IMR-90 (cell line): ENCODE measurements around the gene ZNF284. TPM values are rescaled to one million over a fixed set of nuclear protein-coding genes. Genes with fewer than 3 reads are reported as not detected.

ENCODE experiments used
- ATAC-seq: fragments of 200-7000 bp; cut with Tn5 transposase; 2 replicates; pipeline ENCODE4 v1.9.1; 2020; ENCODE audit warnings: low read depth, mild to moderate bottlenecking, moderate library complexity
- BruUV-seq: library from RNA; stranded (reverse); fragments of 400-500 nt; replicated peaks from 2 replicates; lab custom pipeline; 2021; lab: Mats Ljungman, UMichigan
- CTCF ChIA-PET: fragments of 300-600 bp; formaldehyde crosslinking; extraction: SDS; loops from one replicate; lab custom pipeline; 2021; ENCODE audit warnings: antibody characterized with exemption; lab: Yijun Ruan, JAX
- POLR2A ChIA-PET: fragments of 300-600 bp; sonication (Branson Sonifier 250); formaldehyde crosslinking; loops from one replicate; lab custom pipeline; 2022; ENCODE audit warnings: antibody characterized with exemption; ENCODE audit not compliant: unreplicated experiment; lab: Charles Lee
- DNase-seq: peaks from one replicate; pipeline ENCODE4 v3.0.0; 2013
- H2AFZ ChIP-seq: replicated peaks from 2 replicates; pipeline ENCODE3; 2013; ENCODE audit warnings: low read length, mild to moderate bottlenecking; ENCODE audit not compliant: poor library complexity
- H2AK5ac ChIP-seq: 2 replicates; pipeline ENCODE4 v1.6.1; 2013; ENCODE audit warnings: low read depth, low read length, inconsistent platforms
- H2AK9ac ChIP-seq: replicated peaks from 2 replicates; pipeline ENCODE3; 2013; ENCODE audit warnings: mild to moderate bottlenecking, low read depth, low read length, moderate library complexity; ENCODE audit not compliant: poor library complexity
- H2BK120ac ChIP-seq: 2 replicates; pipeline ENCODE4 v1.6.1; 2013; ENCODE audit warnings: low read depth, low read length, inconsistent platforms
- H2BK15ac ChIP-seq: 3 replicates; pipeline ENCODE4 v1.6.1; 2013; ENCODE audit warnings: low read depth, low read length, inconsistent platforms
- H2BK20ac ChIP-seq: 2 replicates; pipeline ENCODE4 v1.6.1; 2013; ENCODE audit warnings: low read depth, mild to moderate bottlenecking, inconsistent platforms, low read length, moderate library complexity
- H2BK5ac ChIP-seq: 2 replicates; pipeline ENCODE4 v1.6.1; 2013; ENCODE audit warnings: mild to moderate bottlenecking, low read depth, low read length, inconsistent platforms; ENCODE audit not compliant: poor library complexity, severe bottlenecking
- H3K14ac ChIP-seq: replicated peaks from 2 replicates; pipeline ENCODE4 v1.6.1; 2013; ENCODE audit warnings: low read depth, low read length, inconsistent platforms
- H3K18ac ChIP-seq: 2 replicates; pipeline ENCODE4 v1.6.1; 2013; ENCODE audit warnings: low read depth, low read length, control low read depth
- H3K23ac ChIP-seq: 2 replicates; pipeline ENCODE4 v1.6.1; 2013; ENCODE audit warnings: low read depth, low read length, inconsistent platforms
- H3K27ac ChIP-seq: 2 replicates; pipeline ENCODE4 v1.5.1; 2013; ENCODE audit warnings: mild to moderate bottlenecking, control low read depth, low read length; ENCODE audit not compliant: insufficient read depth
- H3K27me3 ChIP-seq: 2 replicates; pipeline ENCODE4 v1.6.1; 2013; ENCODE audit warnings: low read length; ENCODE audit not compliant: control insufficient read depth, insufficient read depth
- H3K36me3 ChIP-seq: 2 replicates; pipeline ENCODE4 v1.6.1; 2013; ENCODE audit warnings: low read length, mixed read lengths; ENCODE audit not compliant: control insufficient read depth, insufficient read depth
- H3K4ac ChIP-seq: 2 replicates; pipeline ENCODE4 v1.6.1; 2013; ENCODE audit warnings: low read depth, low read length, inconsistent platforms
- H3K4me1 ChIP-seq: 2 replicates; pipeline ENCODE4 v1.6.1; 2013; ENCODE audit warnings: low read length, mixed read lengths; ENCODE audit not compliant: control insufficient read depth, insufficient read depth
- H3K4me2 ChIP-seq: 2 replicates; pipeline ENCODE4 v1.6.1; 2013; ENCODE audit warnings: low read depth, mild to moderate bottlenecking, control low read depth, low read length, moderate library complexity
- H3K4me3 ChIP-seq: 2 replicates; pipeline ENCODE4 v1.5.1; 2013; ENCODE audit warnings: low read depth, mild to moderate bottlenecking, control low read depth, low read length, moderate library complexity; ENCODE audit not compliant: insufficient read depth
- H3K56ac ChIP-seq: 2 replicates; pipeline ENCODE4 v1.6.1; 2013; ENCODE audit warnings: low read length, inconsistent platforms; ENCODE audit not compliant: insufficient read depth; ENCODE audit errors: extremely low read depth
- H3K79me1 ChIP-seq, 2 experiments: 2 replicates each; pipeline ENCODE4 v1.6.1; 2013; ENCODE audit warnings: low read length in 2 of 2, inconsistent platforms in 1 of 2, low read depth in 1 of 2
- H3K9ac ChIP-seq: 2 replicates; pipeline ENCODE4 v1.6.1; 2013; ENCODE audit warnings: low read depth, low read length, control low read depth
- H3K9me1 ChIP-seq: 2 replicates; pipeline ENCODE4 v1.6.1; 2013; ENCODE audit warnings: low read length, inconsistent platforms; ENCODE audit not compliant: insufficient read depth
- H3K9me3 ChIP-seq: 2 replicates; pipeline ENCODE4 v1.6.1; 2013; ENCODE audit warnings: low read length; ENCODE audit not compliant: control insufficient read depth, insufficient read depth
- H4K20me1 ChIP-seq: 2 replicates; pipeline ENCODE4 v1.6.1; 2013; ENCODE audit warnings: low read length, inconsistent platforms; ENCODE audit not compliant: insufficient read depth
- H4K5ac ChIP-seq: 2 replicates; pipeline ENCODE4 v1.6.1; 2013; ENCODE audit warnings: mild to moderate bottlenecking, low read depth, low read length, control low read depth
- H4K8ac ChIP-seq, 2 experiments: 2 replicates each; pipeline ENCODE4 v1.6.1; 2013; ENCODE audit warnings: low read depth in 2 of 2, low read length in 2 of 2, control low read depth in 1 of 2, inconsistent platforms in 1 of 2
- H4K91ac ChIP-seq: 2 replicates; pipeline ENCODE4 v1.6.1; 2013; ENCODE audit warnings: low read depth, low read length, inconsistent platforms; ENCODE audit not compliant: insufficient read depth
- BHLHE40 ChIP-seq: fragments of 150-350 bp; IDR thresholded peaks from 2 replicates; pipeline ENCODE4 v1.6.1; 2016; ENCODE audit warnings: mild to moderate bottlenecking, low read depth, low read length
- CEBPB ChIP-seq: IDR thresholded peaks from 2 replicates; pipeline ENCODE4 v1.6.1; 2012; ENCODE audit warnings: low read depth, low read length, improper control_type of control experiment
- CHD1 ChIP-seq: IDR thresholded peaks from 2 replicates; pipeline ENCODE4 v1.6.1; 2012; ENCODE audit warnings: low read depth, low read length, improper control_type of control experiment
- CTCF ChIP-seq: conservative IDR thresholded peaks from 2 replicates; pipeline ENCODE4 v1.5.1; 2012; ENCODE audit warnings: mild to moderate bottlenecking, low read depth, low read length, improper control_type of control experiment
- ELK1 ChIP-seq: fragments of 150-350 bp; IDR thresholded peaks from 2 replicates; pipeline ENCODE4 v1.6.1; 2016; ENCODE audit warnings: low read depth, mild to moderate bottlenecking, low read length, moderate library complexity, borderline replicate concordance
- FOS ChIP-seq: fragments of 150-350 bp; IDR thresholded peaks from 2 replicates; pipeline ENCODE4 v1.6.1; 2016; ENCODE audit warnings: low read depth, low read length
- MAFK ChIP-seq: IDR thresholded peaks from 2 replicates; pipeline ENCODE4 v1.6.1; 2012; ENCODE audit warnings: low read depth, low read length, improper control_type of control experiment
- MAZ ChIP-seq: IDR thresholded peaks from 2 replicates; pipeline ENCODE4 v1.6.1; 2012; ENCODE audit warnings: low read depth, mild to moderate bottlenecking, low read length, improper control_type of control experiment, moderate library complexity, borderline replicate concordance
- MXI1 ChIP-seq: IDR thresholded peaks from 2 replicates; pipeline ENCODE4 v1.6.1; 2012; ENCODE audit warnings: low read depth, mild to moderate bottlenecking, low read length, moderate library complexity, borderline replicate concordance
- NFE2L2 ChIP-seq: fragments of 150-350 bp; IDR thresholded peaks from 2 replicates; pipeline ENCODE4 v1.6.1; 2016; ENCODE audit warnings: low read depth, mild to moderate bottlenecking, low read length
- POLR2A ChIP-seq: IDR thresholded peaks from 2 replicates; pipeline ENCODE4 v1.6.1; 2012; ENCODE audit warnings: mild to moderate bottlenecking, low read depth, low read length
- RAD21 ChIP-seq: IDR thresholded peaks from 2 replicates; pipeline ENCODE4 v1.6.1; 2012; ENCODE audit warnings: low read length, improper control_type of control experiment
- RCOR1 ChIP-seq: IDR thresholded peaks from 2 replicates; pipeline ENCODE4 v1.6.1; 2012; ENCODE audit warnings: mild to moderate bottlenecking, low read length, improper control_type of control experiment; ENCODE audit not compliant: insufficient replicate concordance
- RFX5 ChIP-seq: IDR thresholded peaks from 2 replicates; pipeline ENCODE4 v1.8.0; 2012; ENCODE audit warnings: low read depth, mild to moderate bottlenecking, low read length, moderate library complexity
- SMC3 ChIP-seq: fragments of 150-350 bp; IDR thresholded peaks from 2 replicates; pipeline ENCODE4 v1.6.1; 2016; ENCODE audit warnings: low read depth, mild to moderate bottlenecking, antibody characterized with exemption, low read length, moderate library complexity
- USF2 ChIP-seq: fragments of 150-350 bp; IDR thresholded peaks from 2 replicates; pipeline ENCODE4 v1.6.1; 2017; ENCODE audit warnings: mild to moderate bottlenecking, antibody characterized with exemption, low read length, low read depth
- WGBS, 2 experiments: methylation state at CpG; one replicate each; pipeline versions ENCODE4 v1.1.5 to v1.1.7; 2013; ENCODE audit warnings: missing lambda C conversion rate in 2 of 2; ENCODE audit not compliant: insufficient read length in 1 of 2; ENCODE audit errors: extremely low coverage in 2 of 2; 5-methylcytosine and 5-hydroxymethylcytosine counted together
- dilution Hi-C: fragments of 300-500 bp; cut with HindIII; formaldehyde crosslinking; loops from one replicate; pipeline ENCODE4 v1.14.3; 2018; ENCODE audit warnings: low sequenced_read_pairs; ENCODE audit not compliant: unreplicated experiment
- in situ Hi-C: fragments of 300-500 bp; cut with MboI; formaldehyde crosslinking; loops from 3 replicates; pipeline ENCODE4 v1.14.3; 2019; ENCODE audit warnings: low sequenced_read_pairs, inconsistent platforms, mixed read lengths
- intact Hi-C: fragments of 100-400 bp; cut with micrococcal nuclease; formaldehyde crosslinking; loops from 2 replicates; pipeline ENCODE4 v1.10.0; 2022
- polyA plus RNA-seq, 3 experiments: library from polyadenylated mRNA; depleted of rRNA; stranded (reverse); fragments of >200 nt; gene quantifications; 2 replicates each; pipeline ENCODE4 v1.2.3, GENCODE V29; 2012; ENCODE audit warnings: low replicate concordance in 1 of 3
- total RNA-seq: library from RNA; depleted of rRNA; stranded (reverse); fragments of >200 nt; gene quantifications from 2 replicates; pipeline ENCODE4 v1.2.3, GENCODE V29; 2012

ZNF284 gene
- total and polyA plus RNA-seq, 2 of the 4 experiments (the other 2 are of a cell fraction): 1.2 to 4.1 TPM

GRCh38 chr19:44055870-44056269 lies 16.1 kb upstream of the ZNF284 start:
- DNase-seq (no peak), ATAC-seq (no peak)
- H2BK5ac ChIP-seq: no peak overlapping the region
- H4K20me1 ChIP-seq: no peaks in the 10 kb centered on the region
- no peak overlapping the region for H3K4me3 ChIP-seq
- dilution Hi-C loops (no loop called here), in situ Hi-C loops (no loop called here), intact Hi-C loops (no loop called here)
- H4K8ac ChIP-seq: no peak overlapping the region
- no peak overlapping the region for H2AK9ac ChIP-seq
- peaks cover 6% of the 10 kb centered on the region for H3K9me1 ChIP-seq
- no peak overlapping the region for H2BK120ac ChIP-seq
- peaks cover 5 to 16% of the 10 kb centered on the region in 2 experiments; a peak in 3 of 4 replicates for H3K79me1 ChIP-seq
- no peak overlapping the region for H2BK20ac ChIP-seq
- no peak overlapping the region for H4K91ac ChIP-seq
- no peak overlapping the region for H3K56ac ChIP-seq
- CTCF ChIA-PET: no interaction called here
- WGBS, 2 experiments: no CpG with 5 or more reads among the region's 5 CpGs
- no peak overlapping the region for H3K4me2 ChIP-seq
- 0 out of 2 replicates have a peak, but pooled peaks cover 2% of the 10 kb centered on the region for H3K4me1 ChIP-seq
- no peaks in the 10 kb centered on the region for H3K27me3 ChIP-seq
- H3K23ac ChIP-seq: no peak overlapping the region
- no peak overlapping the region for H3K18ac ChIP-seq
- H4K5ac ChIP-seq: no peak overlapping the region
- no TSS peak for BruUV-seq
- H3K9ac ChIP-seq: no peak overlapping the region
- no peak overlapping the region for H3K4ac ChIP-seq
- POLR2A ChIA-PET: interaction anchor here (0.7 kb wide), 1 partner anchor 19 kb away, joined by 7 read pairs; no protein-coding TSS in a partner anchor
- TF ChIP-seq MAZ: no peak
- TF ChIP-seq SMC3: no peak
- no peak for TF ChIP-seq ELK1
- no peak for TF ChIP-seq RFX5
- no peak for TF ChIP-seq RAD21
- TF ChIP-seq NFE2L2: no peak
- TF ChIP-seq BHLHE40: no peak
- TF ChIP-seq MXI1: no peak
- no peak for TF ChIP-seq RCOR1
- TF ChIP-seq CTCF: no peak
- no peak for TF ChIP-seq MAFK
- no peak for TF ChIP-seq CEBPB
- no peak for TF ChIP-seq FOS
- TF ChIP-seq POLR2A: no peak
- TF ChIP-seq CHD1: no peak
- no peak for TF ChIP-seq USF2
- H2AFZ ChIP-seq: no peak overlapping the region
- H2BK15ac ChIP-seq: no peak overlapping the region
- no peak overlapping the region for H3K27ac ChIP-seq
- no peaks in the 10 kb centered on the region for H3K9me3 ChIP-seq
- H3K36me3 ChIP-seq: peaks cover 26% of the 10 kb centered on the region
- no peak overlapping the region for H3K14ac ChIP-seq
- H2AK5ac ChIP-seq: no peak overlapping the region
